HepG2 (cell line): ENCODE data around the gene OAT. TPM values are rescaled to one million over a fixed set of nuclear protein-coding genes. Genes with fewer than 3 reads are reported as not detected.
A peak's percentile ranks its signal among the peaks of the same experiment; 100 is the strongest.

Source experiments
- AHDC1 ChIP-seq: sonication (generic); formaldehyde crosslinking; IDR thresholded peaks from 2 replicates; pipeline ENCODE4 v1.5.1; 2020; ENCODE audit warnings: mild to moderate bottlenecking, missing genetic modification reagents, borderline replicate concordance
- BRCA1 ChIP-seq: sonication (generic); formaldehyde crosslinking; IDR thresholded peaks from 2 replicates; pipeline ENCODE4 v1.4.0; 2020; ENCODE audit warnings: missing genetic modification reagents
- DMAP1 ChIP-seq: IDR thresholded peaks from 2 replicates; pipeline ENCODE4 v1.6.1; 2016
- FOXC1 ChIP-seq: sonication (generic); formaldehyde crosslinking; IDR thresholded peaks from 2 replicates; pipeline ENCODE4 v1.8.0; 2022; ENCODE audit warnings: mild to moderate bottlenecking, missing genetic modification reagents, borderline replicate concordance
- HIC2 ChIP-seq: sonication (generic); formaldehyde crosslinking; IDR thresholded peaks from 2 replicates; pipeline ENCODE4 v1.9.0; 2022; ENCODE audit warnings: low read depth, missing genetic modification reagents
- MAFK ChIP-seq, 2 experiments: IDR thresholded peaks in 1 of 2; conservative IDR thresholded peaks in 1 of 2; 2 replicates each; pipeline ENCODE4 v1.6.1; 2011; ENCODE audit warnings: improper control_type of control experiment in 2 of 2, low read length in 2 of 2
- NR2C2 ChIP-seq: sonication (generic); formaldehyde crosslinking; IDR thresholded peaks from 2 replicates; pipeline ENCODE4 v1.4.0; 2020; ENCODE audit warnings: missing genetic modification reagents, mild to moderate bottlenecking, moderate library complexity, borderline replicate concordance
- NR2F2 ChIP-seq: IDR thresholded peaks from 2 replicates; pipeline ENCODE4 v1.6.1; 2012; ENCODE audit warnings: low read depth, inconsistent platforms, borderline replicate concordance
- RBAK ChIP-seq: sonication (generic); formaldehyde crosslinking; IDR thresholded peaks from 2 replicates; pipeline ENCODE4 v1.5.1; 2020; ENCODE audit warnings: mild to moderate bottlenecking, missing genetic modification reagents
- YEATS2 ChIP-seq: sonication (generic); formaldehyde crosslinking; IDR thresholded peaks from 2 replicates; pipeline ENCODE4 v1.4.0; 2020; ENCODE audit warnings: missing genetic modification reagents, borderline replicate concordance
- ZFP36L2 ChIP-seq: sonication (generic); formaldehyde crosslinking; IDR thresholded peaks from 2 replicates; pipeline ENCODE4 v1.4.0; 2020; ENCODE audit warnings: missing genetic modification reagents
- ZMYM2 ChIP-seq: sonication (generic); formaldehyde crosslinking; IDR thresholded peaks from 2 replicates; pipeline ENCODE4 v1.8.0; 2022; ENCODE audit warnings: mild to moderate bottlenecking, missing genetic modification reagents
- ZZZ3 ChIP-seq: sonication (generic); formaldehyde crosslinking; IDR thresholded peaks from 2 replicates; pipeline ENCODE4 v1.4.0; 2020; ENCODE audit warnings: missing genetic modification reagents, mild to moderate bottlenecking, borderline replicate concordance
- polyA plus RNA-seq, 8 experiments: library from polyadenylated mRNA; depleted of rRNA in 3 of 8; stranded (reverse) in 7 of 8; unstranded in 1 of 8; fragments of >200 nt; fragmentation: Illumina TruSeq in 4 of 8; extraction: Trizol in 4 of 8; gene quantifications; 2 replicates each; pipeline versions ENCODE4 v1.2.1 to v1.2.3, GENCODE V29; 2011 to 2016; ENCODE audit warnings: low read depth in 4 of 8, missing spikeins in 1 of 8, mixed read lengths in 1 of 8; ENCODE audit not compliant: insufficient read depth in 1 of 8
- total RNA-seq, 5 experiments: library from RNA; depleted of rRNA; stranded (reverse); fragments of >200 nt; fragmentation: Illumina TruSeq; extraction: Trizol; gene quantifications; 2 replicates each; pipeline ENCODE4 v1.2.3, GENCODE V29; 2016; ENCODE audit warnings: low read depth in 1 of 5
- TF ChIP-seq, protein P1 (sequence below): sonication (generic); formaldehyde crosslinking; IDR thresholded peaks from 2 replicates; pipeline ENCODE4 v1.5.0; 2020; ENCODE audit warnings: mild to moderate bottlenecking, missing genetic modification reagents
- TF ChIP-seq, protein P2 (sequence below), 2 experiments: sonication (generic) in 1 of 2; formaldehyde crosslinking in 1 of 2; IDR thresholded peaks; 2 replicates each; pipeline versions ENCODE4 v1.4.0 to v1.6.1; 2018 to 2020; ENCODE audit warnings: missing genetic modification reagents in 2 of 2, borderline replicate concordance in 1 of 2, low read depth in 1 of 2, mild to moderate bottlenecking in 1 of 2, missing biosample characterization in 1 of 2

OAT gene
- total and polyA plus RNA-seq, 2 of the 13 experiments (the other 11 are each of a cell fraction or from before 2014, with no cell fraction given) = 87.8 to 96.7 TPM

GRCh38 chr10:124461642-124462347 lies 43.1 kb upstream of the OAT start, which contains the start of gene LHPP (continued):
- TF ChIP-seq ZZZ3 = no peak
- no peak; the same call in 1 of the 2 replicates for TF ChIP-seq DMAP1 (CRISPR knock-in tag)
- TF ChIP-seq HIC2 = no peak
- TF ChIP-seq BRCA1 (CRISPR knock-in tag) = no peak
- peak; percentile 53; the same call in 1 of the 2 replicates for TF ChIP-seq NR2C2 (CRISPR knock-in tag)
- TF ChIP-seq YEATS2 (CRISPR knock-in tag) = no peak
- TF ChIP-seq, protein P1, sequence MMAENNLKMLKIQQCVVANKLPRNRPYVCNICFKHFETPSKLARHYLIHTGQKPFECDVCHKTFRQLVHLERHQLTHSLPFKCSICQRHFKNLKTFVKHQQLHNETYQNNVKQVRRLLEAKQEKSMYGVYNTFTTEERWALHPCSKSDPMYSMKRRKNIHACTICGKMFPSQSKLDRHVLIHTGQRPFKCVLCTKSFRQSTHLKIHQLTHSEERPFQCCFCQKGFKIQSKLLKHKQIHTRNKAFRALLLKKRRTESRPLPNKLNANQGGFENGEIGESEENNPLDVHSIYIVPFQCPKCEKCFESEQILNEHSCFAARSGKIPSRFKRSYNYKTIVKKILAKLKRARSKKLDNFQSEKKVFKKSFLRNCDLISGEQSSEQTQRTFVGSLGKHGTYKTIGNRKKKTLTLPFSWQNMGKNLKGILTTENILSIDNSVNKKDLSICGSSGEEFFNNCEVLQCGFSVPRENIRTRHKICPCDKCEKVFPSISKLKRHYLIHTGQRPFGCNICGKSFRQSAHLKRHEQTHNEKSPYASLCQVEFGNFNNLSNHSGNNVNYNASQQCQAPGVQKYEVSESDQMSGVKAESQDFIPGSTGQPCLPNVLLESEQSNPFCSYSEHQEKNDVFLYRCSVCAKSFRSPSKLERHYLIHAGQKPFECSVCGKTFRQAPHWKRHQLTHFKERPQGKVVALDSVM (CRISPR knock-in tag) = no peak
- no peak for TF ChIP-seq ZFP36L2 (CRISPR knock-in tag)
- TF ChIP-seq MAFK (conservative IDR thresholded peaks at IDR 0.05 in 1 of 2, IDR thresholded peaks at IDR 0.05 in 1 of 2; ENCODE audit: low read length in 2 of 2) = no peak
- TF ChIP-seq RBAK = no peak
- TF ChIP-seq AHDC1 (CRISPR knock-in tag) = no peak
- no peak for TF ChIP-seq ZMYM2 (CRISPR knock-in tag)
- TF ChIP-seq NR2F2 = no peak
- no peak for TF ChIP-seq FOXC1 (CRISPR knock-in tag)
- TF ChIP-seq, protein P2, sequence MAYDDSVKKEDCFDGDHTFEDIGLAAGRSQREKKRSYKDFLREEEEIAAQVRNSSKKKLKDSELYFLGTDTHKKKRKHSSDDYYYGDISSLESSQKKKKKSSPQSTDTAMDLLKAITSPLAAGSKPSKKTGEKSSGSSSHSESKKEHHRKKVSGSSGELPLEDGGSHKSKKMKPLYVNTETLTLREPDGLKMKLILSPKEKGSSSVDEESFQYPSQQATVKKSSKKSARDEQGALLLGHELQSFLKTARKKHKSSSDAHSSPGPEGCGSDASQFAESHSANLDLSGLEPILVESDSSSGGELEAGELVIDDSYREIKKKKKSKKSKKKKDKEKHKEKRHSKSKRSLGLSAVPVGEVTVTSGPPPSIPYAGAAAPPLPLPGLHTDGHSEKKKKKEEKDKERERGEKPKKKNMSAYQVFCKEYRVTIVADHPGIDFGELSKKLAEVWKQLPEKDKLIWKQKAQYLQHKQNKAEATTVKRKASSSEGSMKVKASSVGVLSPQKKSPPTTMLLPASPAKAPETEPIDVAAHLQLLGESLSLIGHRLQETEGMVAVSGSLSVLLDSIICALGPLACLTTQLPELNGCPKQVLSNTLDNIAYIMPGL (CRISPR knock-in tag; IDR thresholded peaks at IDR 0.05; ENCODE audit: borderline replicate concordance in 1 of 2, low read depth in 1 of 2) = peak; percentile 43 to 46; a peak in 2 of 4 replicates
